Small intestine (tissue), 7 donors: ENCODE measurements around the gene SLC39A11. TPM values are rescaled to one million over a fixed set of nuclear protein-coding genes. Genes with fewer than 3 reads are reported as not detected.
"Not testable (repeated sequence)": the region's sequence is repeated elsewhere in the genome, so short reads cannot be mapped to it uniquely, and the experiment has no call there.

Experiments used
- DNase-seq, 2 donors: peaks; one replicate each; pipeline versions ENCODE4 v3.0.0 to v3.0.0-alpha.2; 2013
- FAIRE-seq: peaks from 2 replicates; lab custom pipeline; 2012; peaks lifted over from hg19 to GRCh38; lab: Jason Lieb, UNC
- H3K27ac ChIP-seq, 3 donors: one replicate each; pipeline ENCODE4 v1.5.1; 2013; ENCODE audit warnings: low read length in 2 of 3, mild to moderate bottlenecking in 2 of 3, control low read depth in 1 of 3, inconsistent platforms in 1 of 3, low read depth in 1 of 3, moderate library complexity in 1 of 3
- H3K27me3 ChIP-seq, 3 donors: one replicate each; pipeline ENCODE4 v1.6.1; 2013; ENCODE audit warnings: low read length in 3 of 3, inconsistent platforms in 1 of 3; ENCODE audit not compliant: control insufficient read depth in 3 of 3, insufficient read depth in 3 of 3
- H3K36me3 ChIP-seq, 3 donors: one replicate each; pipeline ENCODE4 v1.6.1; 2013; ENCODE audit warnings: low read length in 3 of 3, inconsistent platforms in 1 of 3, low read depth in 1 of 3, mild to moderate bottlenecking in 1 of 3, moderate library complexity in 1 of 3; ENCODE audit not compliant: control insufficient read depth in 3 of 3, insufficient read depth in 2 of 3
- H3K4me1 ChIP-seq, 3 donors: one replicate each; pipeline ENCODE4 v1.6.1; 2013; ENCODE audit warnings: low read length in 2 of 3, inconsistent platforms in 1 of 3, low read depth in 1 of 3, mild to moderate bottlenecking in 1 of 3, moderate library complexity in 1 of 3; ENCODE audit not compliant: control insufficient read depth in 3 of 3, insufficient read depth in 2 of 3
- H3K4me3 ChIP-seq, 3 donors: one replicate each; pipeline ENCODE4 v1.5.1; 2013; ENCODE audit warnings: low read length in 3 of 3, control low read depth in 1 of 3, inconsistent platforms in 1 of 3, low read depth in 1 of 3, mild to moderate bottlenecking in 1 of 3, moderate library complexity in 1 of 3
- H3K9me3 ChIP-seq, 2 donors: one replicate each; pipeline ENCODE4 v1.6.1; 2013; ENCODE audit warnings: low read depth in 1 of 2, low read length in 1 of 2; ENCODE audit not compliant: control insufficient read depth in 2 of 2, insufficient read depth in 1 of 2
- WGBS, 3 donors: extraction: QIAGEN DNeasy Blood & Tissue Kit; methylation state at CpG; one replicate each; pipeline ENCODE4 v1.1.7; 2013; 5-methylcytosine and 5-hydroxymethylcytosine counted together
- polyA plus RNA-seq, 4 donors: library from polyadenylated mRNA; stranded (reverse) in 3 of 4; unstranded in 1 of 4; fragments of 200-250 nt in 3 of 4; fragments of 120-200 nt in 1 of 4; gene quantifications; one replicate each; pipeline versions ENCODE4 v1.2.1 to v1.2.3, GENCODE V29; 2013
- donor health status: healthy with polysubstance abuse.
- donor health status: control.
- donor health status: control.
- donor health status: Bipolar disorder and iron deficiency.
- donor health status: healthy.

Gene SLC39A11
- polyA plus RNA-seq, 4 donors: 2.7 to 53.7 (median 11.3) TPM

DNA sequence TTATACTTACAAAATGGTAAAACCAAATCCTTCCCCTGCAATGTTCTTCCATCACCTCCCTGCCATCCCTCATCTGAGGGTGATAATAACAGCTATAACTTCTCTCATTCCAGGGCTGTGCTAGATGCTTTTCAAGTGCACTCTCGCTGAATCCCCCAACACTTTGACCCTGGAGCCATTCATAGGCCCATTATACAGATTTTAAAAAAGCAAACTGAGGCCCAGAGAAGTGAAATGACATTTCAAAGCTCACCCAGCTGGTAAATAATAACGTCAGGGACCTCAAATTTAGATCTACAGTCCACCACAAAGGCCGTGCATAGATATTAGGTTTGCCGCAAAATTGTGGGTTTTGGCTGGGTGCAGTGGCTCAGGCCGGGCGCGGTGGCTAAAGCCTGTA lies 378.8 kb downstream of the SLC39A11 start:
- Histone ChIP-seq H3K9me3 (peaks cover 0 to 14% of the 10 kb centered on the region in 2 donors), H3K36me3 (peaks cover 0 to 10% (median 0%) of the 10 kb centered on the region in 3 donors), H3K27ac (no peak overlapping the region), H3K27me3 (no peaks in the 10 kb centered on the region), H3K4me3 (no peak overlapping the region), H3K4me1 (peaks cover 0 to 3% (median 0%) of the 10 kb centered on the region in 3 donors)
- 95 to 97% (median 96%) methylated on average over 7 of the region's 7 CpGs for WGBS, 3 donors
- FAIRE-seq (no peak), DNase-seq (no peak)

DNA sequence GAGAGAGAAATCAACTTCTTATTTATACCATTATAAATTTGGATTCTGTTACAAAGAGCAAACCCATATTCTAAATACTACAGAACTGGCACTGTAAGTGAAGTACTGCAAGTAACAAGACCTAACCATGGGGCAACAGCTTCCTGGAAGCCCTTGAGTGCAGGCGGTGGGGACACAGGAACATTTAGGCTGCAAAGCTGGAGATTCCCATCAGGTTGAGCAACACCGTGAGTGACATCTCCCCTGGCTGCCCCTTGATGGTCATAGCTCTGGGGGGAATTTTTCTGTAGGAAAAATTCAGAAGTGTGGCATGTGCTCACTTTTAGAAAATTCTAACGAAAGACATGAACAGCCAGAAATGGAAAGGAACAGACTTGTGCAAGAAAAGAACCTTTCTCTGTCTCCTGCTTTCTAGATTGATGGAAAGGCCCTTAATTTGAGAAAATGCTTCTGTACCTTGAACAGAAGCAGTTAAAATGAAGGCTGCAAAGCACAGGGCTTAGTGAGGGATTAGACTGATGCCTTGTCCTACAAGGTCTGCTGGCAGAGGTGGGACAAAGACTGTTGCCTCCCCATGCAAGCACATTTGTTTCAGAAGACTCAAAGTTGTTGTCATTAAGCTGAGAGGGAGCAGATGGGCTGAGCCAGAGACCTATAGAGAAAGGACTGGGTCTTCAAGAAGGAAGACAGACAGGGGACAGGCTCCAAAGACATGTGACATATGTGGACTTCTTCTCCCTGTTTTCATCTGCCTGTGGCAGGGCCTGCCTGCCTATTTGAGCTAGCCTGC lies 380.8 kb downstream of the SLC39A11 start:
- 94 to 99% (median 98%) methylated on average over 3 of the region's 3 CpGs for WGBS, 3 donors
- peaks cover 0 to 6% (median 0%) of the 10 kb centered on the region in 3 donors for H3K36me3 ChIP-seq
- FAIRE-seq (no peak), DNase-seq (no peak)
- H3K4me3 ChIP-seq: no peak overlapping the region
- peaks cover 0 to 20% of the 10 kb centered on the region in 2 donors for H3K9me3 ChIP-seq
- H3K4me1 ChIP-seq: peaks cover 0 to 3% (median 0%) of the 10 kb centered on the region in 3 donors
- no peak overlapping the region for H3K27ac ChIP-seq
- no peaks in the 10 kb centered on the region for H3K27me3 ChIP-seq

DNA sequence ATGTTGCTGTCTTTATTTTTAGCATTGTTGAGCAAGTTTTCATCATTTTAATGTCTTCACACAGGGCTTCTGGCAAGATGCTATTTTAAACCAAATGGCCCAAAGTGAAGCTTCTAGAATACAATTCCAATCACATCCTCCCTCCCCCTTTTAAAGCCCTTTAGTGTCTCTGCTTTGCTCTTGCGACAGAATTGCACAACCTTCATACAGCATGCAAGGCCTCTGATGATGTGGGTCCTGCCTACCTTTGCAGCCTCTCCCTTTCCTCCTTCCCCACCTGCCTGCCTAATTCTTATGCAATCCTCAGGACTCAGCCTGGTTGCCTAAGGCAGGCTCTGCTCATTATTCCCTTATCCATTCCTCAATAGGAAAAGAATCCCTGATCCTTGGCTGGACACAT lies 381.7 kb downstream of the SLC39A11 start:
- Histone ChIP-seq H3K27ac (no peak overlapping the region), H3K27me3 (no peaks in the 10 kb centered on the region), H3K4me3 (no peak overlapping the region), H3K4me1 (peaks cover 0 to under 1% (median 0%) of the 10 kb centered on the region in 3 donors), H3K9me3 (peaks cover 0 to 20% of the 10 kb centered on the region in 2 donors), H3K36me3 (peaks cover 0 to 6% (median 0%) of the 10 kb centered on the region in 3 donors)
- FAIRE-seq (no peak), DNase-seq (no peak)
- 85 to 100% (median 90%) methylated on average over 1 of the region's 1 CpG for WGBS, 3 donors

DNA sequence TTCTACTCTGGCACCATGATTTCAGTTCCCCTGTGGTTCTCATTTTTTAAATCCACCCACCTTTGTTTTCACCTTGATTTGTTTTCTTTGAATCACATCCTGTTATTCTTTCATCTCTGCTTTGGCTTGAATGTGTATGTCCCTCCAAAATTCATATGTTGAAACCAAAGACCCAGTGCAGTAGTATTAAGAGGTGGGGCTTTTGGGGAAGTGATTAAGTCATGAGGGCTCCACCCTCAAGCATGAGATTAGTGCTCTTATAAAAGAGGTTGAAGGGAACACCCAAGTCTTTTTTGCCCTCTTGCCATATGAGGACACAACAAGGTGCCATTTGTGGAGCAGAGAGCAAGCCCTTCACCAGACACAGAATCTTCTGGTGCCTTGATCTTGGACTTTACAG lies 382.3 kb downstream of the SLC39A11 start:
- DNase-seq (no peak), FAIRE-seq (no peak)
- peaks cover 0 to 10% (median 0%) of the 10 kb centered on the region in 3 donors for H3K36me3 ChIP-seq
- no peaks in the 10 kb centered on the region for H3K27me3 ChIP-seq
- H3K27ac ChIP-seq: no peak overlapping the region
- H3K4me3 ChIP-seq: no peak overlapping the region
- no peaks in the 10 kb centered on the region for H3K4me1 ChIP-seq
- H3K9me3 ChIP-seq: peaks cover 0 to 20% of the 10 kb centered on the region in 2 donors

DNA sequence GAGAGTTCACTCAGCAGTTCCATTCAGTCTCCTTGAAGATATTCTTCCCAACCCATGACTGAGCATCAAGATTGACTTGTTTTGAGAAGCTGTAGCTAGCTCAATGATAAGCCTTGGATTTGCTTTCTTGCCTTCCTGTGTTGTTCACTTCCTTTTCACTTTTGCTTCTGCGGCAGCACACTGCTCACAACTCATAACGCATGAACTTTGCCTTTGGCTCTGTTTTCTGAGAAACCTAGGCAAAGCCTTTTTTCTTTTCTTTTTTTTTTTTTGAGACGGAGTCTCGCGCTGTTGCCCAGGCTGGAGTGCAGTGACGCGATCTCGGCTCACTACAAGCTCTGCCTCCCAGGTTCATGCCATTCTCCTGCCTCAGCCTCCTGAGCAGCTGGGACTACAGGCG lies 383.8 kb downstream of the SLC39A11 start:
- 83 to 96% (median 87%) methylated on average over 9 of the region's 9 CpGs for WGBS, 3 donors
- DNase-seq, H3K4me3 ChIP-seq, H3K27ac ChIP-seq, H3K4me1 ChIP-seq, FAIRE-seq, H3K27me3 ChIP-seq: not testable (repeated sequence)
- H3K9me3 ChIP-seq: peaks cover 0 to 20% of the 10 kb centered on the region in 2 donors
- H3K36me3 ChIP-seq: peaks cover 0 to 10% (median 0%) of the 10 kb centered on the region in 3 donors

DNA sequence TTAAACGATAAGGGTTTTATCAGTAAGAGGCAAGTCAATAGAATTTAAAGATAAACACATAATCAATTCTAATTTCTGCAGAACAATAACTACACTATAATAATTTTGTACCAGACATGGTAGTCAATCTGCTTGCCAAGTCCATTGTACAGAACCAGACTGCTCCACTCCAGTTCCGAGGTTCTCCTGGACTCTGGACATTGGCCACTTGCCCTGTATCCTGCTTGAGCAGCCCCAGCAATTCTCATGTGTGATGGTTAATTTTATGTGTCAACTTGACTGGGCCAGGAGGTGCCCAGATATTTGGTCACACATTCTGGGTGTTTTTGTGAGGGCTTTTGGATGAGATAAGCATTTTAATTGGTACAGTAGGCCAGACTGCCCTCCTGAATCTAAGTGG lies 384.6 kb downstream of the SLC39A11 start:
- 9 to 66% (median 48%) methylated on average over 2 of the region's 2 CpGs for WGBS, 3 donors
- H3K4me1 ChIP-seq: no peaks in the 10 kb centered on the region
- no peaks in the 10 kb centered on the region for H3K27me3 ChIP-seq
- FAIRE-seq (no peak), DNase-seq (peak in 1 of 2 donors; percentile 60)
- H3K9me3 ChIP-seq: peaks cover 0 to 20% of the 10 kb centered on the region in 2 donors
- no peak overlapping the region for H3K4me3 ChIP-seq
- peaks cover 0 to 10% (median 0%) of the 10 kb centered on the region in 3 donors for H3K36me3 ChIP-seq
- H3K27ac ChIP-seq: no peak overlapping the region

DNA sequence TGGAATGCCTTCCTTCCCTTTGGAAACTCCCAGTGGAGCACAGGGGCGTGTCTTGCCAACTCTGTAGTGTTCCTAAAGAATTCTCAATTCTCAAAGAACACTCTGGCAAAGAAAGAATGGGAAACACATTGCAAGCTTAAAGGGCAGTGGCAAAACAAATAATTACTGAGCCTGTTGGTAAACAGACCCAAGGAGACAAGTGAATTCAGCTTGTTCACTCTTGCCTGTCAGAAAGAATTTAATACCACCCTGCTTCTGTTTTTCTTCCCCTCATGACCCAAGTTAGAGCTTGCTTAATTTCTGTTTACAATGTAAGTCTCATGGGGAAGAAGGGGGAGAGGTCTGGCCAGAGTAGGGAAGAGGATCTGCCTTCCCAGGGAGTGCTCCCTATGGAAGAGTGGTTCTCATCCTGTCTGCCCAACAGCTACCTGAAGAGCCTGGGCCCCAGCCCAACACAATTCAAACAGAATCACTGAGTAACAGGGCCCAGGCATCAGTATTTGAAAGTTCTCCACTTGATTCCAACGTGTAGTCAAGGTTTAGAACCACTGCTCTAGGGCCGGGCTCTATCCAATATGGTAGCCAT lies 386.0 kb downstream of the SLC39A11 start:
- Histone ChIP-seq H3K4me1 (no peaks in the 10 kb centered on the region), H3K4me3 (no peak overlapping the region), H3K27me3 (no peaks in the 10 kb centered on the region), H3K27ac (no peak overlapping the region), H3K36me3 (peaks cover 0 to 6% (median 0%) of the 10 kb centered on the region in 3 donors), H3K9me3 (peaks cover 0 to 18% of the 10 kb centered on the region in 2 donors)
- no peak for FAIRE-seq
- no peak for DNase-seq
- WGBS, 3 donors: 85 to 91% (median 86%) methylated on average over 3 of the region's 3 CpGs

DNA sequence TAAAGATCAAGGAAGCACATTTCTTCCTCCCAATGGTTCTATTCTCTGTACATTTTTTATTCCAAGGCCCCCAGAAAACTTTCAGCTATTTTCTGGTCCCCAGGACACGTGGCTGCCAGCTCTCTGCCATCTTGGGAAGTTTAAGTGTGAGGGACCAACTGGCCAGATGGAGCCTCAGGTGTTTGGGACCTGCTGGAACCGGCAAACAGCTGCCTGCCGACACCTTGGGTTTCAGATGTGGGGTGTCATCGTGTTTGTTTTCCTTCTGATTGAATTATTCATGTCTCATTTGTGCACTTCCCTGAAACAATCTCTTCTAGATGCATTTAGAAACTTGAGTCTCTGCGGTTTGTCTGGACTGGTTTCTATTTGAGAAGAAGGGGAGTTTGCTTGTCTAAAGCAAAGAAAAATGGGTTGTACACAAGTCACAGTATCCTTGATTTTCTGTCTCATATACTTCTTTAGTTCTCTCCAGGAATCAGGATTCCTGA lies 386.5 kb downstream of the SLC39A11 start:
- no peak overlapping the region for H3K4me3 ChIP-seq
- peaks cover 0 to 14% of the 10 kb centered on the region in 2 donors for H3K9me3 ChIP-seq
- no peaks in the 10 kb centered on the region for H3K27me3 ChIP-seq
- WGBS, 3 donors: 73 to 87% (median 80%) methylated on average over 5 of the region's 5 CpGs
- peaks cover 0 to 5% (median 0%) of the 10 kb centered on the region in 3 donors for H3K36me3 ChIP-seq
- no peak for FAIRE-seq
- no peak for DNase-seq
- H3K27ac ChIP-seq: no peak overlapping the region
- H3K4me1 ChIP-seq: no peaks in the 10 kb centered on the region
